Activated CD4-positive, alpha-beta T cell treated with anti-CD3 and anti-CD28 coated beads for 24 hours (primary cell): ENCODE data around the gene SYT6.

Source experiments
- DNase-seq, 2 donors: peaks; one replicate each; pipeline ENCODE4 v3.0.0-alpha.2; 2020; ENCODE audit warnings: low read depth in 2 of 2

The SYT6 gene, protein sequence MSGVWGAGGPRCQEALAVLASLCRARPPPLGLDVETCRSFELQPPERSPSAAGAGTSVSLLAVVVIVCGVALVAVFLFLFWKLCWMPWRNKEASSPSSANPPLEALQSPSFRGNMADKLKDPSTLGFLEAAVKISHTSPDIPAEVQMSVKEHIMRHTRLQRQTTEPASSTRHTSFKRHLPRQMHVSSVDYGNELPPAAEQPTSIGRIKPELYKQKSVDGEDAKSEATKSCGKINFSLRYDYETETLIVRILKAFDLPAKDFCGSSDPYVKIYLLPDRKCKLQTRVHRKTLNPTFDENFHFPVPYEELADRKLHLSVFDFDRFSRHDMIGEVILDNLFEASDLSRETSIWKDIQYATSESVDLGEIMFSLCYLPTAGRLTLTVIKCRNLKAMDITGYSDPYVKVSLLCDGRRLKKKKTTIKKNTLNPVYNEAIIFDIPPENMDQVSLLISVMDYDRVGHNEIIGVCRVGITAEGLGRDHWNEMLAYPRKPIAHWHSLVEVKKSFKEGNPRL

DNA sequence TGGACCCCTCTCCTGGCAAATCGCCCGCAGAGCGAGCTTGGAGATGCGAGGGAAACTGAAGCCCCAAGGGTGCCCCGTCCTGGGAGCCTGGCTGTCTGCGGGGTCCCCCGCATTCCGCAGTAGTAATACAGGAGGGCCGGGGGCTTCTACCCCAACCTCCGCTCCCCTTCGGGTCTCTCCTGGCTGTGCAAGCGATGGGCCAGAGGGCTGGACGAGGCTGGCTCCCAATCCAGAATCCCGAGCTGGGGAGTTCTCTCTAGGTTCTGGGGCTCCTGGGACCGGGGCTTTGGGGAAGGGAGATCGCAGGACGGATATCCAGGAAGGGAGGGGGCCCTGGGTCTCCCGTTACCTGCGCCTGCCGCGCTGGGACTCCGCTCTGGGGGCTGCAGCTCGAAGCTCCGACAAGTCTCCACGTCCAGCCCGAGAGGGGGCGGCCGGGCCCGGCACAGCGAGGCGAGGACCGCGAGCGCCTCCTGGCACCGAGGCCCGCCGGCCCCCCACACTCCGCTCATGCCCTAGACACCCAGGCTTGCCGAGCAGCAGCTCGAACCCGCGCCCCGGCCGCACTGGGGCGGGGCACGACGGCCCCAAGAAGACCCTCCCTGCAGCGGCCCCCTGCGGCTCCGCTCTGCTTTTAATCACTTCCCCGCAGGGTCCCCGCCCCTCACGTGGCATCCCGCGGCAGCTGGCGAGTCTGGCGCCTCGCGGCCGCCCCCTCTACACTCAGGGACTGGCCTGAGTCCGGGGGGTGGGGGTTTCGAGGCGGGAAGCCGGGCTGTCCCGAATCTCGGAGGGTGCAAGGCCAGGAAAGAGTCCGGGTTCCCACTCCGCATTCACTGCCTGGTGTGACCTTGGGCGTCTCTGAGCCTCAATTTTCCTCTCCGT is at the start of gene SYT6:
SYT6 (minus strand) TSS at position 609 of the 885 bp plus-strand sequence; CDS start at position 512, 97 bp downstream.
- no peak for DNase-seq

- DNase-seq, result no peak
Observed at GRCh38 chr1:114201486-114201885, 47.8 kb upstream of the SYT6 start.

- no peak for DNase-seq
Observed at GRCh38 chr1:114199017-114199594, 45.4 kb upstream of the SYT6 start.

- no peak for DNase-seq
Observed at GRCh38 chr1:114196992-114197907, 43.6 kb upstream of the SYT6 start.

DNA sequence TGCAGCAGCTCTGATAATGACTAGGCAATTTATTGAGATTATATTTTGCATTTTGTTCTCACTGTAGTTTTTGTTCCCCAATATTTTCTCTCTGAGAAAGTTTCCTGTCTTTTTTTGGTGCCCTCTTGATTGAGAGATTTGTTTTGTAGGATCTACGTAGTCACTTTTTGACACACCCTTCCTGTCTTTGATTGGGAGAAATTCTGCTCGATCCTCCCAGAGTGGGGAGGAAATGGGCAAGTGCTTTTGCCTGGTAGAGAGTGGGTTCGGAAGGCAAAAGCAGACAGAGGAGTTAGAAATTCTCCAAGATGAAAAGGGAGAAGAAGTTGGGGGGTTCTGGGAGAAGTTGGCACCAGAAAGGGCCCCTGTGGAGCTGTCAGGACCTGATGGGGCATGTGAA is 42.1 kb upstream of the SYT6 start:
- DNase-seq, result no peak

- no peak for DNase-seq
Observed at GRCh38 chr1:114192328-114192727, 38.7 kb upstream of the SYT6 start.

- DNase-seq, result no peak
Observed at GRCh38 chr1:114189398-114189797, 35.7 kb upstream of the SYT6 start.

DNA sequence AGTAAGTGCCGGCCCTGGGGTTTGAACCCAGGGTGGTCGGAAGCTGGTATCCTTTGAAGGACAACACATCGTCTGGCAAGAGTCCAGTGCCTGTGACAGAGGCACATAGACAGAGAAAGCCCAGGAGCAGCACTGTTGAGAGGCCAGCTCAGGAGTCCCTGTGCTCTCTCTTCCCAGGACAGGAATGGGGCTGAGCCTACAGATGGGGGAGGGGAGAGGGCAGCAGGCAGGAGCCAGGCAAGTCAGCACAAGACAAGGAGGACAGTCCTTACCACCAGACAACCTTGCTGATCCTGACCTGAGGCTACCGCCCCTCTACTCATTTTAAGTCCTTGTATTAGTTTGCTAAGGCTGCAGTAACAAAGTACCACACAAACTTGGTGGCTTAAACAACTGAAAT is 27.7 kb upstream of the SYT6 start:
- DNase-seq, result no peak

- no peak for DNase-seq
Observed at GRCh38 chr1:114180742-114181141, 27.1 kb upstream of the SYT6 start.

DNA sequence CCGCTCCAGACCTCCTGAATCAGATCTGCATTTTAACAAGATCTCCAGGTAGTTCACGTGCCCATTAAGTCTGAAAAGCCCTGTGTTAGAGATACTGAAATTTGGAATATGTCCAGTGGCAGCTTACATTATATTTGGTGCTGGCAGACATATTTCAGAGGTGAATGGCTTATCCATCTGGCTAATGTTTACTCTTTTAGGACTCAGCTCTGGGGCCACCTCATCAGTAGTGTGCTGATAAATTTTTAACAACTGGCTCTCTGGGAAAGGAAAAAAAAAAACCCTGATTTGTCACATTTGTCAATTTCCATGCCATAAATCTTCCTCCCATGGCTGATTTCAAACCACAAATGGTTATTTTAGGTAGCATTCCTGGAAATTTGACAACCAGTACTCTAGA is 25.3 kb upstream of the SYT6 start:
- no peak for DNase-seq

DNA sequence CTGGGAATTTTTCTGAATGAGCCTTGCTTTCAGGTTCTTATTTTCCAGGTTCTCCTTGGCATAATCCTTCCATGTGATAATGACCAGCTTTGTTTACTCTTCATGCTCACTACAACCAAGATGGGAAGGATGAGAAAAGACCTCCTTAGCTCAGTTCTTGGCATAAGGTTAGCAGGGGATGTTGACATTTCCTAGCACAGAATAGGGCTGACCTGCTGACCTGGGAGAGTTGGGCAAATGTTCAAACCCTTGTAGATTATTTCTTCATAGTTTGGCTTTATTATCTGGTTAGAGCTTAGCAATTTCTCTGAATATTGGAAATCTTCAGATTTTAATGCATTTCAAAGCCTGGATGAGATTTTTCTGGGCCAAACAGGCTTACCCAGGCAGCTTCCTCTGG is 23.6 kb upstream of the SYT6 start:
- DNase-seq, result no peak

DNA sequence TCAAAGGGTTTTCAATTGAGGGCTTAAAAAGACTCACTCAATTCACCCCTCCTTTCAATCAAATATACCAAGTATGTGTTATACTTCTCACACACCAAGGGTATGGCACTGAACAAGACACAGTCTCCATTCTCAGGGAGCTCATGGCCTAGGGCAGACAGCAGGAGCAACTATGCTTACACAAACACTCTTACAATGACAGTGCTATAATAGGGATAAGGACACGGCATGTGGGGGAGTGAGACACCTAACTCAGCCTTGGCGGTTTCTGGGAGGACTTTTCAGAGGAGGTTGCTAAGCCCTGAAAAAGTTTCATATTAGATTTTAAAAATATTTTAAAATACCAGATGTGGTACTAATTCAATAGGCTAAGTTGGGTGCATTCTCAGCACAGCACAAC is 22.7 kb upstream of the SYT6 start:
- DNase-seq, result no peak

GRCh38 chr1:114173680-114174079 is 20.0 kb upstream of the SYT6 start:
- DNase-seq, result no peak

DNA sequence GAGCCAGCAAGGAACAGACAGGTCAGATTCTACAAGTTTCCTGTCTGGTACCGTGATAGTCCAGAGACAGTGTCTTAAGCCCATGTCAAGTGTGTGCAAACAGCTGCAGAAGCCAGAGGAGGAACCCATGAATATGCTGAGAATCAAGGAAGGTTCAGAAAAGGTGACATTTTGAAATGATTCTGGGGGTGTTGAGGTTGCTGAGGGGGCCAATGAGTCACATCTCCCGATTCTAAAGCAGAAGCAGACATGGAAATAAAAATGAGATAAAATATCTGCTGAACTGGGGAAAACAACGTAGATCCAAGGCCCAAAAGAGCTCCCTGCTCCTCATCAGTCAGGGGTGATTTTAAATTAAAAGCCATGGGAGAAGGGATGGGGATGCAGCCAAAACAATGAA is 15.8 kb upstream of the SYT6 start:
- DNase-seq, result no peak

- DNase-seq, result no peak
Observed at GRCh38 chr1:114167226-114167625, 13.6 kb upstream of the SYT6 start.

GRCh38 chr1:114164840-114165543 is 11.3 kb upstream of the SYT6 start:
- DNase-seq, result no peak

GRCh38 chr1:114159941-114160340 is 6.3 kb upstream of the SYT6 start:
- DNase-seq, result no peak

DNA sequence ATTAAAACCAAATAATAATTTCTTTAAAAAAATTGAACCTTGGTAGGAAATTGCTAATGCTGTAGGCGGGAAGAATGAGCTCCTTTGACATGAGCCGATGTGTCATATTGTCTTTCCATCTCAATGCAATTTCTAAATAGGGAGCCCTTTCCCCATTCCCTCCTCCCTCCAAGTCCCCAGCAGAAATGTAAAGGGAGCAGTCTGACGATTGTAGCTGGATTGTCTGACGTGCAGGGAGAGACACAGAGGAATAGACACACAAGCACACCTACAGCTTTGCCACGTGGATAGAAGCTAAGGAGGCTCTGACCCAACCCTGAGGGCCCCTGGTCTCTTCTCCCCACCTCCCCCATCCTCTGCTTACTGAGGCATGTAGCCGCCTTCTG is 3.6 kb upstream of the SYT6 start:
- no peak for DNase-seq

GRCh38 chr1:114156538-114157274 is 3.0 kb upstream of the SYT6 start:
- DNase-seq, result no peak

- no peak for DNase-seq
Observed at GRCh38 chr1:114155706-114156105, 2.0 kb upstream of the SYT6 start.
